AG09309 (cell line): ENCODE data around the gene HOXC11.

ENCODE experiments used
- DNase-seq: peaks from one replicate; pipeline ENCODE4 v3.0.0-alpha.2; 2010; ENCODE audit warnings: low read depth
- H3K4me3 ChIP-seq: 2 replicates; pipeline ENCODE4 v1.5.1; 2011; ENCODE audit warnings: mild to moderate bottlenecking, low read depth, low read length, moderate library complexity; ENCODE audit not compliant: control insufficient read depth
- CTCF ChIP-seq: IDR thresholded peaks from 2 replicates; pipeline ENCODE4 v1.5.1; 2011; ENCODE audit warnings: mild to moderate bottlenecking, low read depth, low read length, inconsistent platforms; ENCODE audit not compliant: insufficient read depth, control insufficient read depth; ENCODE audit errors: missing control alignments

HOXC11 gene

GRCh38 chr12:54009171-54010052 lies 36.5 kb downstream of the HOXC11 start:
- H3K4me3 ChIP-seq: peak overlapping the region; percentile 46

GRCh38 chr12:54010053-54010971 lies 37.4 kb downstream of the HOXC11 start:
- TF ChIP-seq CTCF: no peak
- DNase-seq: no peak
- peak overlapping the region; percentile 46 for H3K4me3 ChIP-seq

More at GRCh38 chr12:54009171-54010052, 36.5 kb downstream of the HOXC11 start:
- TF ChIP-seq CTCF: no peak
- DNase-seq: no peak

- TF ChIP-seq CTCF: no peak
- DNase-seq: no peak
- no peak overlapping the region for H3K4me3 ChIP-seq
These were observed 38.2 kb downstream of the HOXC11 start for GRCh38 chr12:54010972-54011664.

- no peak for TF ChIP-seq CTCF
- no peak overlapping the region for H3K4me3 ChIP-seq
- no peak for DNase-seq
These were observed 39.0 kb downstream of the HOXC11 start for GRCh38 chr12:54011665-54012532.

- TF ChIP-seq CTCF: no peak
- no peak overlapping the region for H3K4me3 ChIP-seq
- DNase-seq: no peak
These were observed 39.9 kb downstream of the HOXC11 start for GRCh38 chr12:54012631-54013409.
